BJ (cell line): ENCODE measurements around the gene TMEM255B. TPM values are rescaled to one million over a fixed set of nuclear protein-coding genes. Genes with fewer than 3 reads are reported as not detected.

Source experiments
- CTCF ChIA-PET: fragments of 350-600 bp; formaldehyde crosslinking; extraction: SDS; loops from one replicate; lab custom pipeline; 2021; ENCODE audit warnings: antibody characterized with exemption, inconsistent platforms; lab: Yijun Ruan, JAX
- POLR2A ChIA-PET: fragments of 300-600 bp; sonication (Branson Sonifier 250); formaldehyde crosslinking; extraction: SDS; loops from one replicate; lab custom pipeline; 2021; ENCODE audit warnings: antibody characterized with exemption; lab: Charles Lee
- DNase-seq: peaks from one replicate; pipeline ENCODE4 v3.0.0-alpha.2; 2011; ENCODE audit warnings: low read depth
- H3K27me3 ChIP-seq: 2 replicates; pipeline ENCODE4 v1.6.0; 2011; ENCODE audit warnings: low read length; ENCODE audit not compliant: control insufficient read depth, insufficient read depth
- H3K36me3 ChIP-seq: 2 replicates; pipeline ENCODE4 v1.5.1; 2011; ENCODE audit warnings: low read length; ENCODE audit not compliant: control insufficient read depth, insufficient read depth
- H3K4me3 ChIP-seq: 2 replicates; pipeline ENCODE4 v1.5.1; 2011; ENCODE audit warnings: low read depth, mild to moderate bottlenecking, control low read depth, low read length
- CTCF ChIP-seq: IDR thresholded peaks from 2 replicates; pipeline ENCODE4 v1.5.1; 2011; ENCODE audit warnings: low read depth, mild to moderate bottlenecking, control low read depth, inconsistent platforms, low read length, moderate library complexity; ENCODE audit not compliant: insufficient read depth
- polyA plus RNA-seq: library from polyadenylated mRNA; depleted of rRNA; stranded (reverse); fragments of >200 nt; gene quantifications from 2 replicates; pipeline ENCODE4 v1.2.3, GENCODE V29; 2011

Gene TMEM255B
- polyA plus RNA-seq, 1 experiment = 1.9 TPM

GRCh38 chr13:113740286-113740556 is 18.8 kb upstream of the TMEM255B start:
- ChIA-PET POLR2A (no interaction called here), CTCF (no interaction called here)
- Histone ChIP-seq H3K27me3 (peaks cover 3% of the 10 kb centered on the region), H3K4me3 (no peak overlapping the region), H3K36me3 (no peaks in the 10 kb centered on the region)
- DNase-seq = no peak
- TF ChIP-seq CTCF = no peak

GRCh38 chr13:113740661-113741060 is 18.4 kb upstream of the TMEM255B start:
- CTCF ChIA-PET = interaction anchor here (0.7 to 1.1 kb wide), 2 partner anchors 9 to 207 kb away, joined by 3 to 4 read pairs; no protein-coding TSS in a partner anchor
- no peak for TF ChIP-seq CTCF
- no peak overlapping the region for H3K4me3 ChIP-seq
- no peaks in the 10 kb centered on the region for H3K36me3 ChIP-seq
- peaks cover 3% of the 10 kb centered on the region for H3K27me3 ChIP-seq
- DNase-seq = no peak
- POLR2A ChIA-PET = no interaction called here

- no peak for TF ChIP-seq CTCF
- CTCF ChIA-PET = interaction anchor here (0.7 to 1.4 kb wide), 4 partner anchors 9 to 206 kb away, joined by 3 to 4 read pairs (median 4); no protein-coding TSS in a partner anchor
- Histone ChIP-seq H3K27me3 (peaks cover 3% of the 10 kb centered on the region), H3K36me3 (no peaks in the 10 kb centered on the region), H3K4me3 (no peak overlapping the region)
- no peak for DNase-seq
- POLR2A ChIA-PET = no interaction called here
Observed at GRCh38 chr13:113741191-113741668, 17.8 kb upstream of the TMEM255B start.

GRCh38 chr13:113742000-113742441 is 17.0 kb upstream of the TMEM255B start:
- no peak for DNase-seq
- 0 out of 2 replicates have a peak, but pooled peaks have one; percentile 14 for TF ChIP-seq CTCF
- Histone ChIP-seq H3K27me3 (peaks cover 3% of the 10 kb centered on the region), H3K36me3 (no peaks in the 10 kb centered on the region), H3K4me3 (no peak overlapping the region)
- CTCF ChIA-PET = interaction anchor here (1.1 to 1.4 kb wide), 4 partner anchors 13 to 205 kb away, joined by 3 to 4 read pairs (median 4); no protein-coding TSS in a partner anchor
- POLR2A ChIA-PET = no interaction called here

- ChIA-PET POLR2A (no interaction called here), CTCF (interaction anchor here (1.3 to 1.4 kb wide), 2 partner anchors 13 to 161 kb away, joined by 3 to 4 read pairs; no protein-coding TSS in a partner anchor)
- TF ChIP-seq CTCF = no peak
- DNase-seq = no peak
- Histone ChIP-seq H3K27me3 (peaks cover 3% of the 10 kb centered on the region), H3K4me3 (no peak overlapping the region), H3K36me3 (no peaks in the 10 kb centered on the region)
Observed at GRCh38 chr13:113742445-113743120, 16.4 kb upstream of the TMEM255B start.
